ENCODE measurements around the gene ERLIN1.
"Not testable (repeated sequence)": the region's sequence is repeated elsewhere in the genome, so short reads cannot be mapped to it uniquely, and the experiment has no call there.

Gene ERLIN1

DNA sequence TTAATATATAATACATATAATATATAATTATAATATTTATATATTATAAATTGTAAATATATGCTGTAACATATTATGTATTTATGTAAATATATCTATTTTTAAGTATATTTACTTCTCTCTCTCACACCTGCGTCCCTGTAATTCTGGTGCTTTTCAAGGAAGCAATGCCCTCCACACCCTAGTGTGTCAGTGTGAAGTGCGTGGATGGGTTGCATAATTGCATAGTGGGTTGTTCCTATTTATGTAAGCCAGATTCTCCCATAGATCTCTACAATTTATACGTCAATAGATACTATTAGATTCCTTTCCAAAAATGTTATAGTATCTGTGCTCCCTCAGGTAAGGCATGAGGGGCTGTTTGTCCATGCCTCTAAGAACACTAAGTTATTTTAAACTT, 54.3 kb downstream of the ERLIN1 start:
- DNase-seq, result no peak

- DNase-seq, result no peak
These were observed 55.0 kb downstream of the ERLIN1 start for GRCh38 chr10:100130831-100131230.

DNA sequence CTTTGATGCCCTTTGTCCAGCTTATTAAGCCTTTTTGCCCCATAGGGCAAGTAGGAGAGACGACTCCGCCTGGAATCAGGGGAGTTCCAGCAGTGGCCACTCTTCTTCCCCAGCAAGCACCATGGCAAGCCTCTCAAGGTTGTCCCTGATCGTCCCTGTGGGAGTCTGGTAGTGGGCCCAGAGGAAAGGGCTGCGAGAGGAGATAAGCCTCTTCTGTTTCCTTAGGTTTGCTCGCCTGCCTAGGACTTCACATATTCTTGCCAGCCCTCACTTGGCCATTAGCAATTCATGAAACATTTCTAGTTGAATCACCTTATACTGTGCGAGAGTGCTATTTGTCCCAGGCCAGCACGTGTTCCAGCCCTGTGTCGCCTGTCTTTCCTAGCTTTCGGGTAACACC, 56.4 kb downstream of the ERLIN1 start:
- DNase-seq, result no peak

DNA sequence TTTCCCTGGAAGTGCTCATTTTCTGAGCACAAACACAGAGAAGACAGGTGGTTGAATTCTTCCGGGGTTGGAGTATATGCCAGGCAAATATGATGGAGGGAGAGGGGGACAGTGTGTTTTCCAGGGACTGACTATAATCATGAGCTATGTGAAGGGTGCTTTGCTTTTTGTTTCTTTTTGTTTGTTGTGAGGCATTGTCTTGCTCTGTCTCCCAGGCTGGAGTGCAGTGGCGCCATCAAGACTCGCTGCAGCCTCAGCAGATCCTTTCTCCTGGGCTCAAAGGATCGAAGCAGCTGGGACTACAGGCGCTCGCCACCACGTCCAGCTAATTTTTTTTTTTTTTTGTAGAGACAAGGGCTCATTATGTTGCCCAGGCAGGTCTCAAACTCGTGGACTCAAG, 56.9 kb downstream of the ERLIN1 start:
- DNase-seq, result no peak

GRCh38 chr10:100125335-100125734, 60.5 kb downstream of the ERLIN1 start:
- DNase-seq, result not testable (repeated sequence)

GRCh38 chr10:100124097-100124496, 61.7 kb downstream of the ERLIN1 start:
- no peak for DNase-seq

DNA sequence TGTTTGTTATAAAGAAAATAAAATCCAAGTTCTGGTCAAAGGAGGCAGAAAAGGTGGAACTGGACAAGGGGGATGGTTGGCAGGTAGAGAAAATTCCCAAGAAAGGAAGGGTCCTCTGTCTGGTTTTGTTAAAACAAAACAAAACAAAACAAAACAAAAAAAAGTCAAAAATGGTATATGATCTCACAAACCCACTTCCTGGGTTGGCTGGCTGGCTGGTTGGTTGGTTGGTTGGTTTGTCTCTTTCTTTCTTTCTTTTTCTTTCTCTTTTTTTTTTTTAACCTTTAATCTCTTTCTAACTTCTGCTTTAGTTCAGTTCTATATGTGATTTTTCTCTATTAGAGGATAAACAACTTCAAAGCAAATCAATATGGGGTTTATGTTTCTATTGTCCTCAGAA, 63.0 kb downstream of the ERLIN1 start:
- no peak for DNase-seq

- DNase-seq, result no peak
These were observed 65.3 kb downstream of the ERLIN1 start for GRCh38 chr10:100120550-100120949.

DNA sequence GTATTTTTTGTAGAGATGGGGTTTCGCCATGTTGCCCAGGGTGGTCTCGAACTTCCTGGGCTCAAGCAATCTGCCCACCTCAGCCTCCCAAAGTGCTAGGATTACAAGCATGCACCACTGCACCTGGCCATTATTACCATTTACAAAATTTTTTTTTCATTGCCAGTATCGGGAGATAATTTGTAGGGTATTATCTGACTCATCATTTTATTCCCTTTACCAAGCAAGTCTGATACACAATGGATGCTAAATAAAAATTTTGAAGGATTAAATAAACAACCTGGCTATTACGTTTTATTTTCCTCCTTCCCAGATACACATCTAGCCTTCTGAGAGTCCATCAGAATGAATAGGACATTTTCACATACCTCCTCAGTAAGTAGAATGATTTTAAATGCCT, 66.1 kb downstream of the ERLIN1 start:
- no peak for DNase-seq

DNA sequence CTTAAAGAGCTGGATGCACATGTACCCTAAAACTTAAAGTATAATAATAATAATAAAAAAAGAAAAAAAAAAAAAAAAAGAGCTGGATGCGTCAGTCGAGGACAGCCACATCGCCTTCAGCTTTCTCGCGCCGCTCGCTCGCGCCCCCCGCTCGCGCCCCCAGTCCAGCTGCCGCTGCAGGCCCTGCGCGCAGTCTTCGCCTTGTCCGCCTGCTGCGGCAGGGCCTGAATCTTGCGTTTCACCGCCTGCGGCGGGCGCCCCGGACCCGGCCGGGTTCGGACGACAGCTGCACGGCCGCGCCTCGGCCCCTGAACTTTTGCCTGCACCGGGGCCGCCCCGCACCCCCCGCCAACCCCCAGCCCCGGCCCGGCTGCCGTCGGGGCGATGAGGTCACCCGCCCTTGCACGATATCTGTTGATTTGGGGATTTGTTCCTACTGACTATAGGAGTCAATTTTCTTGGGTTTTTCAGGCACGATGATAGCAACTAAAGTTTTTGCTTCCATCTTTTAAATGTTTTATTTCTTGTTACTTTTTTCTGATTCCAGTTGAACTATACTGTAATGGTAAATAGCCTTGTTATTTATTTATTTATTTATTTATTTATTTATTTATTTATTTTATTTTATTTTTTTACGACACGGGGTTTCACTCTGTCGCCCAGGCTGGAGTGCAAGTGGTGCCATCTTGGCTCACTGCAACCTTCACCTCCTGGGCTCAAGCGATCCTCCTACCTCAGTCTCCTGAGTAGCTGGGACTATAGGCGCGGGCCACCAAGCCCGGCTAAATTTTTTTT, 70.7 kb downstream of the ERLIN1 start:
- DNase-seq, result no peak

GRCh38 chr10:100114460-100114859, 71.4 kb downstream of the ERLIN1 start:
- no peak for DNase-seq

DNA sequence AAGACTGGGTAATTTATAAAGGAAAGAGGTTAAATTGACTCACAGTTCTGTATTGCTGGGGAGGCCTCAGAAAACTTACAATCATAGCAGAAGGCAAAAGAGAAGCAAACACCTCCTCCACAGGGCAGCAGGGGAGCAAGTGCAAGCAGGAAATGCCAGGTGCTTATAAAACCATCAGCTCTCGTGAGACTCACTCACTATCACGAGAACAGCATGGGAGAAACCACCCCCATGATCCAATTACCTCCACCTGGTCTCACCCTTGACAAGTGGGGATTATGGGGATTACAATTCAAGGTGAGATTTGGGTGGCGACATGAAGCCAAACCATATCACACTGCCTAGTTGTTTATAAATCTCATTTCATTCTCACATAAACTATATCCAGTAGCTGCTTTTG, 76.2 kb downstream of the ERLIN1 start:
- DNase-seq, result no peak

- DNase-seq, result no peak
These were observed 79.0 kb downstream of the ERLIN1 start for GRCh38 chr10:100106865-100107264.

DNA sequence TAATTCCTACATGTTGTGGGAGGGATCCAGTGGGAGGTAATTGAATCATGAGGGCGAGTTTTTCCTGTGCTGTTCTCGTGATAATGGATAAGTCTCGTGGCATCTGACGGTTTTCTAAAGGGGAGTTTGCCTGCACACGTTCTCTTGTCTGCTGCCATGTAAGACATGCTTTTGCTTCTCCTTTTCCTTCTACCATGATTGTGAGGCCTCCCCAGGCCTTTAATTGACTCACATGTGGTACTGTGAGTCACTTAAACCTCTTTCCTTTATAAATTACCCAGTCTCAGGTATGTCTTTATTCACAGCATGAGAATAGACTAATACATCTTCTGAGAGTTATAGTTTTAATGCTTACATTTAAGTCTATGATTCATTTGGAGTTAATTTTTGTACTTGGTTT, 81.5 kb downstream of the ERLIN1 start:
- DNase-seq, result no peak

DNA sequence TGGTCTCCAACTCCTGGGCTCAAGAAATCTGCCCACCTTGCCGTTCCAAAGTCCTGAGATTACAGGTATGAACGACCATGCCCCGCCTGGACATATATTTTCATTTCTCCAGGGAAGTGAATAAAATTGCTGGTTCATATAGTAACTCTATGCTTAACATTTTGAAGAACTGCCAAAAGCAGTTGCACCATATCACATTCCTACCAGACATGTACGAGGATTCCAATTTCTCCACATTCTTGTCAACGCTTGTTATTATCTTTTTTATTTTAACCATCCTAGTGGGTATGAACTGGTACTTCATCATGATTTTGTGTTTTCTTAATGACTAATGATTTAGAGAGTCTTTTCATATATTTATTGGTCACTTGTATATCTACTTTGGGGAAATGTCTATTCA, 82.2 kb downstream of the ERLIN1 start:
- DNase-seq, result no peak

DNA sequence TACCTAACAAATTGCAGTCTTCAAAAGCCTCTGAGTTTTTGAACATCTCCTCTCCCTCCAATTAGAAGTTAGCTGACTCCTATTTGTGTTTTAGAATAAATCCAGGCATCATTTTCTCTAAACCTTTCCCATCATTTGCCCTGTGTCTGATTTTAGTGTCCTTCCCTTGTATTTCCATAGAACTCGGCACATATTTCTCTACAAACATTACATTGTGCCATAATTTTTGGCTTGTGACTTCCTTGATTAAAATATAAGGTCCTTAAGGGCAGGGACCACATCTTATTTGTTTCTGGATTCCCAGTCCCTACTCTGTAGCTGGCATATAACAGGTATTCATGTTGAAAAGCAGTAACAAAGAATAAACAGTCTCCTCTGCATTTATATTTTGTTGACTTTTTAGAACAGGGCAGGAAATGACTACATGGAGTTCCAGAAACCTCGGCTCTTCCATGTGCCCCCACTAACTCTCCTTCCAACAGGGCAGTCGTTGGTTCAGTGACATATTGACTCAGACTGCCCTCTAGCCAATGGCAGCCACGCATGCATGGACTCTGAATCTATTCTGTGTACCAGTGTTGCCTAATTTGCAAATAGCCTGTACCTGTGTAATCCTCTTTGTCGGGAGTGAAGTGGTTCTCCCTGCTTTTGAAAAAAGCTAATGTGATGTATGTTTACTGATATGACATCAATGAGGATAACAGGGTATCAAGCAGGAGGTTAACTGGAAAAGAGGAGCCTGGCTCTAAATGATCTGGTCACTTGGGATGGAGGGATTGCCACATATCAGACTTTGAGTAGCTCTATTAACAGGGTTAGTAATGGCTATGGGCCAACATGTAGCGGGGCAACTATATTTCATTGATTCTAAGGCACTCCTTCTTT, 84.4 kb downstream of the ERLIN1 start:
- no peak for DNase-seq

- DNase-seq, result no peak
These were observed 85.1 kb downstream of the ERLIN1 start for GRCh38 chr10:100100651-100101184.
